Activated CD4-positive, alpha-beta T cell treated with anti-CD3 and anti-CD28 coated beads for 36 hours (primary cell): ENCODE measurements around the gene RABGAP1L. TPM values are rescaled to one million over a fixed set of nuclear protein-coding genes. Genes with fewer than 3 reads are reported as not detected.
"Not testable (repeated sequence)": the region's sequence is repeated elsewhere in the genome, so short reads cannot be mapped to it uniquely, and the experiment has no call there.

Source experiments
- ATAC-seq: fragments of 200-7000 bp; cut with Tn5 transposase; one replicate; pipeline ENCODE4 v1.10.0; 2021; ENCODE audit warnings: mild to moderate bottlenecking, moderate library complexity
- CTCF ChIA-PET: fragments of 350-600 bp; sonication (Branson Sonifier 250); formaldehyde crosslinking; loops from one replicate; lab custom pipeline; 2021; ENCODE audit warnings: antibody characterized with exemption; lab: Charles Lee
- POLR2A ChIA-PET: fragments of 350-600 bp; sonication (Branson Sonifier 250); formaldehyde crosslinking; loops from one replicate; lab custom pipeline; 2021; ENCODE audit warnings: antibody characterized with exemption, inconsistent platforms; lab: Charles Lee
- DNase-seq: peaks from one replicate; pipeline ENCODE4 v3.0.0-alpha.2; 2020
- H3K27ac Mint-ChIP-seq: one replicate; pipeline ENCODE4 v1.8.0; 2021; ENCODE audit warnings: mixed read lengths
- H3K27me3 Mint-ChIP-seq: one replicate; pipeline ENCODE4 v1.8.0; 2021; ENCODE audit warnings: mixed read lengths
- H3K36me3 Mint-ChIP-seq: one replicate; pipeline ENCODE4 v1.8.0; 2021; ENCODE audit warnings: low read depth, mixed read lengths
- H3K4me1 Mint-ChIP-seq: one replicate; pipeline ENCODE4 v1.8.0; 2021; ENCODE audit warnings: mixed read lengths
- H3K4me3 Mint-ChIP-seq: one replicate; pipeline ENCODE4 v1.8.0; 2021; ENCODE audit warnings: mild to moderate bottlenecking, moderate library complexity, mixed read lengths
- H3K9me3 Mint-ChIP-seq: one replicate; pipeline ENCODE4 v1.8.0; 2021; ENCODE audit warnings: low read depth, mixed read lengths
- intact Hi-C, 2 experiments: fragments of 100-400 bp; cut with DNase I in 1 of 2; cut with micrococcal nuclease in 1 of 2; formaldehyde crosslinking; loops; one replicate each; pipeline versions ENCODE4 v1.14.2 to v1.15.1; 2022 to 2024; cut with DNase I, micrococcal nuclease
- total RNA-seq, 2 experiments: library from RNA; stranded (reverse); gene quantifications; one replicate each; pipeline ENCODE4 v1.2.3, GENCODE V29; 2021

The RABGAP1L gene
- total RNA-seq, 2 experiments from 2014 or later: 22.6 to 29.9 TPM

DNA sequence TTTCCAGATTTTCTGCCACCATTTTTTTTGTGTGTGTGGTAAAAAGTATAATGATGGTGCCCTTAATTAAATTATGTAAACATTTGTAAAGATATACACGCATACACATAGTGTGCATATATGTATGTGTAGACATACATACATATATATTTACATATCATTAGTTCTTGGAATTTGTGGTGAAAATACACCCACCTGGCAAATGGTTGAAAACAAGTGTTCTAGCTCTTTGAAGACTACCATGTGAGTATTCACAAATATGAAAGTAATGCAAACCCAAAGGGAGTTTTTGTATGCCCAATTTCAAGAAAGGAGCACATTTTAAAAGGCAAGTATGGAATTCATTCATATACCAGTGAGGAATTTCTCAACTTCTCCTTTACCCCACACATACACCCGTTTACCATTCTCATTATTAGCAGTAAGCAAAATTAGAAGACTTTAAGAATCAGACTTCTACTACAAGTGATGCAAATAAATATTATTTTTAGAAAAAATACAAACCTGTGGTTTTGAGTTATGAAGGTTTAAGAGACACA is 8.0 kb downstream of the RABGAP1L start:
- DNase-seq: no peak
- Mint-ChIP-seq H3K4me3 (no peak overlapping the region), H3K27me3 (no peaks in the 10 kb centered on the region), H3K9me3 (no peaks in the 10 kb centered on the region), H3K4me1 (peaks cover 41% of the 10 kb centered on the region), H3K36me3 (peaks cover 11% of the 10 kb centered on the region), H3K27ac (no peak overlapping the region)
- ChIA-PET POLR2A (interaction anchor here (0.7 kb wide), 1 partner anchor 24 kb away, joined by 3 read pairs; no protein-coding TSS in a partner anchor), CTCF (interaction anchor here (0.6 to 1.5 kb wide), 5 partner anchors 14 to 299 kb away, joined by 3 to 4 read pairs (median 3); partner anchors contain the start of gene ZBTB37)
- intact Hi-C loops: no loop called here
- ATAC-seq: peak; percentile 30

DNA sequence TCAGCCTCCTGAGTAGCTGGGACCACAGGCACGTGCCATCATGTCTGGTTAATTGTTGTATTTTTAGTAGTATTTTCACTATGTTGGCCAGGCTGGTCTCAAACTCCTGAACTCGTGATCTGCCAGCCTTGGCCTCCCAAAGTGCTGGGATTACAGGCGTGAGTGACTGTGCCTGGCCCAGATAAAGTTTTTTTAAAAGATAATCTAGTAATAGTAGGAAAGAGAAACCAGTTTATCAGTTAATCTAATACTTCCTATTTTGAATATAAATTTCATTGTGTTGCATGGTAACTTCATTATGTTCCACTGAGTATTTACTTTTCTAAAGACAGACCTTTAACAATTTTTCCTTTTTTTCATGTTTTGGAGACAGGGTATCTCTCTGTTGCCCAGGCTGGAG is 10.0 kb downstream of the RABGAP1L start:
- POLR2A ChIA-PET: interaction anchor here (0.7 kb wide), 1 partner anchor 796 kb away, joined by 3 read pairs; no protein-coding TSS in a partner anchor
- no peak for ATAC-seq
- DNase-seq: no peak
- H3K27ac Mint-ChIP-seq: no peak overlapping the region
- intact Hi-C loops: no loop called here
- peaks cover 45% of the 10 kb centered on the region for H3K4me1 Mint-ChIP-seq
- H3K36me3 Mint-ChIP-seq: peaks cover 11% of the 10 kb centered on the region
- no peaks in the 10 kb centered on the region for H3K9me3 Mint-ChIP-seq
- CTCF ChIA-PET: interaction anchor here (1.5 kb wide), 1 partner anchor 9 kb away, joined by 3 read pairs; no protein-coding TSS in a partner anchor
- H3K4me3 Mint-ChIP-seq: no peak overlapping the region
- no peaks in the 10 kb centered on the region for H3K27me3 Mint-ChIP-seq

DNA sequence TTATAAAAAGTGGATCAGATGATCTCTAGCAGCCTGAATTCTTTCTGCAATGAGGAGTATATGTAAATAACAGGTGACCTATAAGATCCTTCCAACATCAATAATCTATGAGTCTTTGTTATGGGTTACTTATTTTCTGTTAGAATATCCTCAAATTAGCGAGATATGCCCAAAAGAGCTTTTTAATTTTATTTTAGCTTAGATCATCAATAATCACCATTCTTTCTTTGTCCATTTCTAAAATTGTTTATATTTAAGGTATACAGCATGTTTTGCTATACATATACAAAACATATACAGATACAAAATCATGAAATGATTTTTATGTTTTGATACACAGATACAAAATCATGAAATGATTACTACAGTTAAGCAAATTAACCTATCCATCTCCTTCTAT is 11.8 kb downstream of the RABGAP1L start:
- CTCF ChIA-PET: interaction anchor here (1.4 kb wide), 1 partner anchor 9 kb away, joined by 3 read pairs; no protein-coding TSS in a partner anchor
- no peaks in the 10 kb centered on the region for H3K27me3 Mint-ChIP-seq

DNA sequence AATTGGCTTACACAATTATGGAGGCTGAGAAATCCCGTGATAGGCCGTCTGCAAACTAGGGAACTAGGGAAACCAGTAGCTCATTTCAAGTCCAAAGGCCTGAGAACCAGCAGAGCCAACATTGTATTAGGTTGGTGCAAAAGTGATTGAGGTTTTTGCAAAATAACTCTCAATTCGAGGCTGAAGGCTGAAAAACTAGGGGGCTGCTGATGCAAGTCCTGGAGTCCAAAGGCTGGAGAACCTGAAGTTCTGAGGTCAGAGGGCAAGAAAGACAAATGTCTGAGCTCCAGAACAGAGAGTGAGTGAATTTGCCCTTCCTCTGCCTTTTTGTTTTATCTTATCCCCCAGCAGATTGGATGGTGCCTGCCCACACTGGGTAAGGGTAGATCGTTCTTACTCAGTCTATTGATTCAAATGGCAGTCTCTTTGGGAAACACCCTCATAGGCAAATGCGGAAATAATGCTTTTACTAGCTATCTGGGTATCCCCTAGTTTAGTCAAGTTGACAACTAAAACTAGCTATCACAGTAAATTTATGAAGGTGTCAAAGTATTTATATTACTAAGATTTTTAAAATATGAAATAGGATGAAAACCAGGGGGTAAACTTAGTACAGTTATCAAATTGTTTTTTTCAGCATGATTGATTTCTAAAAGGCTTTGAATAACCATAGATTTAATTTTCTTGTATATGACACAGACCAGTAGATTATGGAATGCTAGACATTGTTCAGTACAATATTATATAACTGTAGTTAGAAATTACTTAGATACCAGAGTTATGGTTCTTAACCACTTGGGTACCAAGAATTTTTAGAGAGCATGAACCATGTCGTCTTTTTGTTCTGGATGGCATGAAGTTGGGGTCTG is 15.4 kb downstream of the RABGAP1L start:
- POLR2A ChIA-PET: interaction anchor here (0.5 to 1.2 kb wide), 8 partner anchors 9 to 825 kb away, joined by 3 to 5 read pairs (median 3); partner anchors contain the start of gene RC3H1
- Mint-ChIP-seq H3K27ac (no peak overlapping the region), H3K4me3 (no peak overlapping the region), H3K9me3 (peaks cover 6% of the 10 kb centered on the region), H3K4me1 (peaks cover 26% of the 10 kb centered on the region), H3K36me3 (peaks cover 21% of the 10 kb centered on the region), H3K27me3 (no peaks in the 10 kb centered on the region)
- intact Hi-C loops: loop anchor here (1.0 to 2.0 kb wide), 3 partner anchors 16 to 30 kb away; no protein-coding TSS in a partner anchor
- CTCF ChIA-PET: interaction anchor here (1.2 to 1.4 kb wide), 3 partner anchors 10 to 61 kb away, joined by 3 to 5 read pairs (median 4); no protein-coding TSS in a partner anchor
- DNase-seq: peak; percentile 61
- peak; percentile 95 for ATAC-seq

More for the DNA sequence above, 11.8 kb downstream of the RABGAP1L start:
- Mint-ChIP-seq H3K4me3 (no peak overlapping the region), H3K9me3 (no peaks in the 10 kb centered on the region), H3K36me3 (peaks cover 12% of the 10 kb centered on the region), H3K27ac (no peak overlapping the region), H3K4me1 (peaks cover 41% of the 10 kb centered on the region)
- POLR2A ChIA-PET: no interaction called here
- no peak for ATAC-seq
- no peak for DNase-seq
- intact Hi-C loops: no loop called here

DNA sequence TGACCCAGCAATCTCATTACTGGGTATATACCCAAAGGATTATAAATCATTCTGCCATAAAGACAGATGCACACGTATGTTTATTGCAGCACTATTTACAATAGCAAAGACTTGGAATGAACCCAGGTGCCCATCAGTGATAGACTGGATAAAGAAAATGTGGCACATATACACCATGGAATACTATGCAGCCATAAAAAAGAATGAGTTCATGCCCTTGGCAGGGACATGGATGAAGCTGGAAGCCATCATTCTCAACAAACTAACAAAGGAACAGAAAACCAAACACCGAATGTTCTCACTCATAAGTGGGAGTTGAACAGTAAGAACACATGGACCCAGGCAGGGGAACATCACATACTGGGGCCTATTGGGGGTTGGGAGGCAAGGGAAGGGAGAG is 19.1 kb downstream of the RABGAP1L start:
- Mint-ChIP-seq H3K4me1 (peaks cover 16% of the 10 kb centered on the region), H3K36me3 (peaks cover 19% of the 10 kb centered on the region)
- H3K9me3 Mint-ChIP-seq, H3K4me3 Mint-ChIP-seq, POLR2A ChIA-PET, ATAC-seq, DNase-seq, H3K27me3 Mint-ChIP-seq, intact Hi-C loops, H3K27ac Mint-ChIP-seq: not testable (repeated sequence)
- CTCF ChIA-PET: interaction anchor here (0.7 kb wide), 1 partner anchor 15 kb away, joined by 3 read pairs; no protein-coding TSS in a partner anchor

DNA sequence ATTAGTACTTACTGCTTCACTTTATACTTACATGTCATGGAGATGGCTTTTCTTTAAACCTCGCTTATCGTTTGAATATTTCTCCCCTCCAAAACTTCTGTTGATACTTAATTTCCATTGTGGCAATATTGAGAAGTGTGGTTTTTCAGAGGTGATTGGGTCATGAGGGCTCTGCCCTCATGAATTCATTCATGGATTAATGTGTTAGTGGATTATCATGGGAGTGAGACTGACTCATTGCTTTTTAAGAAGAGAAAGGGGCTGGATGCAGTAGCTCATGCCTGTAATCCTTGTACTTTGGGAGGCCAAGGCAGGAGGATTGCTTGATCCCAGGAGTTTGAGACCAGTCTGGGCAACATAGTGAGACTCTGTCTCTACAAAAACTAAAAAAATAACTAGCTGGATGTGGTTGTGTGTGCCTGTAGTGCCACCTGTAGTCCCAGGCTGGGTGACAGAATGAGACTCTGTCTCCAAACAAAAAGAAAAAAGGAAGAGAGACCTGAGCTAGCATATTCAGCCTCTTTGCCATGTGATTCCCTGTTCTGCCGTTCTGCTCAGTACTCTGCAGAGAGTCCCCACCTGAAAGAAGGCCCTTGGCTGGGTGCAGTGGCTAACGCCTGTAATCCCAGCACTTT is 30.2 kb downstream of the RABGAP1L start:
- ChIA-PET CTCF (interaction anchor here (0.5 to 1.4 kb wide), 4 partner anchors 20 to 482 kb away, joined by 3 to 4 read pairs (median 4); no protein-coding TSS in a partner anchor), POLR2A (no interaction called here)
- Mint-ChIP-seq H3K9me3 (peaks cover 6% of the 10 kb centered on the region), H3K27me3 (no peaks in the 10 kb centered on the region), H3K4me1 (peaks cover 29% of the 10 kb centered on the region), H3K4me3 (no peak overlapping the region), H3K27ac (no peak overlapping the region), H3K36me3 (peaks cover 4% of the 10 kb centered on the region)
- intact Hi-C loops: no loop called here
- ATAC-seq: peak; percentile 49
- DNase-seq: peak; percentile 22

DNA sequence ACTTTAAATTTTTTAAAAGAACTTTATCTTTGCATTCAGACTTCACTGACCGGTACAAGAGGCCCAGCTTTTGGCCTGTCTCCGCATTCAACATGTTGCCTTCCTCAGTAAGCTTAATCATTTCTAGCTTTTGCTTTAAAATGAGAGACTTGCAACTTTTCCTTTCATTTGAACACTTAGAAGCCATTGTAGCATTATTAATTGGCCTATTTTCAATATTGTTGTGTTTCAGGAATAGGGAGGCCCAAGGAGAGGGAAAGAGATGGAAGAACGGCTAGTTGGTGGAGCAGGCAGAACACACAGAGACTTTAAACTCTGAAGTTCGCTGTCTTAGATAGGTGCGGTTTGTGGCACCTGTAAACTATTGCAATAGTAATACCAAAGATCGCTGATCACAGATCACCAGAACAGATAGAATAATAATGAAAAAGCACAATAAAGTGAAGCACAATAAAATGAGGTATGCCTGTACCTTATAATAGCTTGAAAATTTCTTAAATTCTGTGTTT is 31.4 kb downstream of the RABGAP1L start:
- DNase-seq: no peak
- no peak overlapping the region for H3K27ac Mint-ChIP-seq
- peaks cover 30% of the 10 kb centered on the region for H3K4me1 Mint-ChIP-seq
- H3K27me3 Mint-ChIP-seq: no peaks in the 10 kb centered on the region
- H3K36me3 Mint-ChIP-seq: peaks cover 4% of the 10 kb centered on the region
- H3K4me3 Mint-ChIP-seq: no peak overlapping the region
- intact Hi-C loops: no loop called here
- no peak for ATAC-seq
- peaks cover 6% of the 10 kb centered on the region for H3K9me3 Mint-ChIP-seq
- POLR2A ChIA-PET: no interaction called here
- CTCF ChIA-PET: interaction anchor here (1.5 to 1.8 kb wide), 2 partner anchors 9 to 10 kb away, joined by 5 to 7 read pairs; no protein-coding TSS in a partner anchor

DNA sequence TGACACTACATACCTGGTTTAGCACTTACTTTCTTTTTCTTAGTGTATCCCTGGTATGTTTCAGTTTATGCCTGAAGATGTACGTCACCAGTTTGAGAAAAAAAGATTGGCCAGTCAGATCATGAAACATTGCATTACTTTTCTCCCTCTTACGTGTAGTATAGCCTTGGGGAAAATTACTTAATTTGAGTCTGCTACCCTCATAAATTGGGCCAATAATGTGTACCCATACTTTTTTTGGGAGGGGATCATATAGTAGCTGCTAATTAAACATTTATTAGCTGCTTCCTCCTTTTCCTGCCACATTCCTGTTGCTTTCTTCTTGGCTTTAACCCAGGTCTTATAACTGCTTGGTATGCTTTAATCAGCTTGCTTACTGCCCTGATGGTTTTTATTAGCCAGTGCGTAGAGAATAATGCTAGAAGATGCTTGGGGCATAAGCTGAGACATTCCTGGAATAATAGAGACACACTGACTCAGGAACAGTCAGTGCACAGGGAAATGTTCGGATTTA is 32.1 kb downstream of the RABGAP1L start:
- Mint-ChIP-seq H3K4me1 (peaks cover 30% of the 10 kb centered on the region), H3K27ac (no peak overlapping the region), H3K9me3 (peaks cover 6% of the 10 kb centered on the region), H3K36me3 (peaks cover 4% of the 10 kb centered on the region), H3K27me3 (no peaks in the 10 kb centered on the region), H3K4me3 (no peak overlapping the region)
- peak; percentile 53 for ATAC-seq
- ChIA-PET POLR2A (interaction anchor here (0.6 kb wide), 1 partner anchor 24 kb away, joined by 3 read pairs; no protein-coding TSS in a partner anchor), CTCF (interaction anchor here (0.6 to 1.8 kb wide), 4 partner anchors 9 to 26 kb away, joined by 3 to 7 read pairs (median 4); no protein-coding TSS in a partner anchor)
- no peak for DNase-seq
- intact Hi-C loops: no loop called here

DNA sequence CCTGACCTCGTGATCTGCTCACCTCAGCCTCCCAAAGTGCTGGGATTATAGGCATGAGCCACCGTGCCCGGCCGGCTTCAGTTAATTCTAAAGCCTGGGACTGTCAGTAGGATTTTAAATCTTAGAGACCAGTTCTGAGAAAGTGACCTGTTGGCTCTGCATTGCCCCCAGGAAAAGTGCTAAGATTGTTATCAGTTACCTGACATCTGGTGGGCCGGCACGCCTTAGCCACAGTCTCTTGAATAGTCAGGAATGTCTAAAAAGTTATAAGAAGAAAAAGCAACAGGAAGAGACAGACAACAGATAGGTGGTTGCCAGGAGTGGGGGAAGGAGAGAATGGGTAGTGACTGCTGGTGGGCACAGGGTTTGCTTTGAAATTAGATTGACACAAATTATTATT is 35.1 kb downstream of the RABGAP1L start:
- H3K36me3 Mint-ChIP-seq: no peaks in the 10 kb centered on the region
- no peak for ATAC-seq
- no peak for DNase-seq
- intact Hi-C loops: no loop called here
- H3K4me3 Mint-ChIP-seq: no peak overlapping the region
- POLR2A ChIA-PET: no interaction called here
- H3K9me3 Mint-ChIP-seq: no peaks in the 10 kb centered on the region
- H3K27ac Mint-ChIP-seq: no peak overlapping the region
- peaks cover 26% of the 10 kb centered on the region for H3K4me1 Mint-ChIP-seq
- H3K27me3 Mint-ChIP-seq: no peaks in the 10 kb centered on the region
- CTCF ChIA-PET: no interaction called here

DNA sequence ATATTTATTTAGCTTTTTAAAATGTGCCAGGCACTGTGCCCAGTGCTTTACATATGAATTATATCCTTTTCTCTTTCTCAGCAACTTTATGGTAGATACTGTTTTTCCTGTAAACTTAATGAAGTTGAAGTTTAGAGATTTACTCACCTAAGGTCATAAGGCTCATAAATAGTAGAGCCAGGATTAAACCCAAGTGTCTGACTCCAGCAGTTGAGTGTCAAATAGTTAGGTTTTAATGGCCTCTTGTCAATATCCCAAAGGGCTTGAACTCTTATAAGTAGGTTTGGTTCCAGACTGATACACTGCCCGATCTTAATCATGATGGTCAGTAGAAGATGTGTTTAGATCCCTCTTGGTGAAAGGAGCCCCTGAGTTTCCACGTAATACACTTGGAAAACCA is 37.8 kb downstream of the RABGAP1L start:
- peaks cover 3% of the 10 kb centered on the region for H3K36me3 Mint-ChIP-seq
- H3K4me3 Mint-ChIP-seq: no peak overlapping the region
- no peak for ATAC-seq
- intact Hi-C loops: no loop called here
- no peaks in the 10 kb centered on the region for H3K27me3 Mint-ChIP-seq
- no peak for DNase-seq
- H3K27ac Mint-ChIP-seq: no peak overlapping the region
- H3K9me3 Mint-ChIP-seq: no peaks in the 10 kb centered on the region
- POLR2A ChIA-PET: no interaction called here
- H3K4me1 Mint-ChIP-seq: peaks cover 22% of the 10 kb centered on the region
- CTCF ChIA-PET: interaction anchor here (0.7 kb wide), 1 partner anchor 24 kb away, joined by 3 read pairs; no protein-coding TSS in a partner anchor
